IMR-90 (cell line): Measurements from ENCODE around the gene SCIN.

ENCODE experiments used
- POLR2A ChIP-seq: IDR thresholded peaks from 2 replicates; pipeline ENCODE4 v1.6.1; 2012; ENCODE audit warnings: mild to moderate bottlenecking, low read depth, low read length
- RAD21 ChIP-seq: IDR thresholded peaks from 2 replicates; pipeline ENCODE4 v1.6.1; 2012; ENCODE audit warnings: low read length, improper control_type of control experiment
- TF ChIP-seq, protein P1 (sequence below): conservative IDR thresholded peaks from 2 replicates; pipeline ENCODE4 v1.5.1; 2012; ENCODE audit warnings: mild to moderate bottlenecking, low read depth, low read length, improper control_type of control experiment

DNA sequence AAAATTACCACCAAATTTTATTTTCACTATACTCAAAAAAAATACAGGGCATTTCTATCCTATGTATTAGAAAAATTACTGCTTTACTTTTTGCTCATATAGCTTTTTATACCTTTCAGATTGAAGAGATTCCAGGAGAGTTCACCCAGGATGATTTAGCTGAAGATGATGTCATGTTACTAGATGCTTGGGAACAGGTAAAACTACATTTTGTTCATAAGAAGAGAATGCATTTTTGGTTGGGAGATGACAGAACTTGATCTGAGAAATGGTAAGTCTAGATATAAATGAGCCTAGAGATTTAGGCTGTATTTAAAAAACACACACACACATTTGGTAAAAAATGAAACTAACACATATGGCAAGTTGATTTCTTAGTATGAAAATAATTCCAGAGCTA is 78.8 kb downstream of the SCIN start:
- TF ChIP-seq, protein P1, sequence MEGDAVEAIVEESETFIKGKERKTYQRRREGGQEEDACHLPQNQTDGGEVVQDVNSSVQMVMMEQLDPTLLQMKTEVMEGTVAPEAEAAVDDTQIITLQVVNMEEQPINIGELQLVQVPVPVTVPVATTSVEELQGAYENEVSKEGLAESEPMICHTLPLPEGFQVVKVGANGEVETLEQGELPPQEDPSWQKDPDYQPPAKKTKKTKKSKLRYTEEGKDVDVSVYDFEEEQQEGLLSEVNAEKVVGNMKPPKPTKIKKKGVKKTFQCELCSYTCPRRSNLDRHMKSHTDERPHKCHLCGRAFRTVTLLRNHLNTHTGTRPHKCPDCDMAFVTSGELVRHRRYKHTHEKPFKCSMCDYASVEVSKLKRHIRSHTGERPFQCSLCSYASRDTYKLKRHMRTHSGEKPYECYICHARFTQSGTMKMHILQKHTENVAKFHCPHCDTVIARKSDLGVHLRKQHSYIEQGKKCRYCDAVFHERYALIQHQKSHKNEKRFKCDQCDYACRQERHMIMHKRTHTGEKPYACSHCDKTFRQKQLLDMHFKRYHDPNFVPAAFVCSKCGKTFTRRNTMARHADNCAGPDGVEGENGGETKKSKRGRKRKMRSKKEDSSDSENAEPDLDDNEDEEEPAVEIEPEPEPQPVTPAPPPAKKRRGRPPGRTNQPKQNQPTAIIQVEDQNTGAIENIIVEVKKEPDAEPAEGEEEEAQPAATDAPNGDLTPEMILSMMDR: no peak
- TF ChIP-seq POLR2A (no peak), RAD21 (no peak)
